Upper lobe of left lung (tissue), 4 donors: Measurements from ENCODE around the gene SPEM3.

Source experiments
- CTCF ChIP-seq, 6 experiments: fragments of 450-650 bp in 4 of 6; fragments of 200-600 bp in 2 of 6; sonication (generic) in 2 of 6; IDR thresholded peaks; one replicate each; pipeline ENCODE4 v1.5.1; 2016 to 2019; ENCODE audit warnings: antibody characterized with exemption in 6 of 6
- EP300 ChIP-seq, 4 donors: sonication (generic); formaldehyde crosslinking; IDR thresholded peaks; one replicate each; pipeline ENCODE4 v1.5.1; 2017; ENCODE audit warnings: antibody characterized with exemption in 4 of 4, control low read depth in 2 of 4
- POLR2A ChIP-seq, 4 donors: fragments of 450-650 bp; IDR thresholded peaks; one replicate each; pipeline ENCODE4 v1.5.1; 2016 to 2017; ENCODE audit warnings: antibody characterized with exemption in 4 of 4, mild to moderate bottlenecking in 2 of 4
- POLR2AphosphoS5 ChIP-seq, 2 donors: sonication (generic); formaldehyde crosslinking; IDR thresholded peaks; one replicate each; pipeline ENCODE4 v1.5.1; 2017; ENCODE audit warnings: antibody characterized with exemption in 2 of 2

DNA sequence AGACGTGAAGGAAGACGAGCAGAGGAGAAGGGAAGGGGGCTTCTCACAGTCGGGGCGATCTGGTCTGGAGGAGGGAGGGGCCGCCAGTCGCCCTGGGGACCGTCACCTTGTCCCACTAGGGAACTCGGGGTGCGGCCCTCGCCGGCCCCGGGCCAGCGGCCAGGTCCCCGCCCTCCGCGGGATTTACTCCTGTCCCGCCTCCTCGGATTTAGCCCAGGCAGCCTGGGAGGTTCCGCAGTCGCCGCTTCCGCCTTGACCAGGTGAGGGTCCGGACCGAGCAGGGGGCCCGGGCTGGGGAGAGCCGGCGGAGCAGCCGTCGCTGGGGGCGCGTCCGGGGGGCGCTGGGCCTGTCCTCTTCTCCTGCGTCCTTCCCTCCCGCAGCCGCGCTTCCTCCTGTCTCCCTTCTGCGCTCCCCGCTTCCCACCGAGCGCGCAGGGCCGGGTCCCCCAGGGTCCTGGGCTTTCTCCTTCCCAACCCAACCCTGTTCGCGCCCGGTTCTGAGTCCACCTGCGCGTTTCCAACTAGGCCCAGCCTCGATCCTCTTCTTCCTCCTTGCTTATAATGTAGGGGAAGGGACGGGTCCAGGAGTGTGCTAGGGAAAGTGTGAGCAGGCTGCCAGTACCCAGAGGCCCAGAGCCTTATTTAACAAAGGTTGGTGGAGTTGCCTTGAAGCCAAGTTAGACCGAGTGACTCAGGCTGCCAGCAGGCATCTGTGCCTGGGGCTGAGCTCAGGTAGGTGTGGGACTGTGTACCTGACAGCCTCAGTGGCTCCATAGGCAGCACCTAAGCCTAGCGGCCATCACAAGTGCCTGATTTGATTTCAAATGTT, 47.6 kb upstream of the SPEM3 start, which contains the start of gene TNK1:
- TF ChIP-seq CTCF (IDR thresholded peaks at IDR 0.05) = no peak
- no peak for TF ChIP-seq EP300 (IDR thresholded peaks at IDR 0.05)
- peak in 3 of 4 donors; percentile 35 to 70 (median 50) for TF ChIP-seq POLR2A (IDR thresholded peaks at IDR 0.05)
- TF ChIP-seq POLR2AphosphoS5 (IDR thresholded peaks at IDR 0.05) = peak; percentile 24 to 80
